IPS-15b (cell line): ENCODE measurements around the gene IRS2.

Experiments
- H3K27me3 ChIP-seq: one replicate; pipeline ENCODE4 v1.6.1; 2013; ENCODE audit warnings: low read length; ENCODE audit not compliant: control insufficient read depth, insufficient read depth
- H3K36me3 ChIP-seq: one replicate; pipeline ENCODE4 v1.6.1; 2013; ENCODE audit warnings: low read length; ENCODE audit not compliant: control insufficient read depth, insufficient read depth
- H3K4me1 ChIP-seq: one replicate; pipeline ENCODE4 v1.6.1; 2013; ENCODE audit warnings: mild to moderate bottlenecking, low read length; ENCODE audit not compliant: control insufficient read depth, insufficient read depth
- H3K4me3 ChIP-seq: one replicate; pipeline ENCODE4 v1.5.1; 2013; ENCODE audit warnings: low read depth, low read length
- H3K9ac ChIP-seq: one replicate; pipeline ENCODE4 v1.6.1; 2013; ENCODE audit warnings: low read depth, mild to moderate bottlenecking, low read length
- H3K9me3 ChIP-seq: one replicate; pipeline ENCODE4 v1.6.1; 2013; ENCODE audit warnings: mild to moderate bottlenecking, low read length; ENCODE audit not compliant: control insufficient read depth, insufficient read depth

The IRS2 gene

DNA sequence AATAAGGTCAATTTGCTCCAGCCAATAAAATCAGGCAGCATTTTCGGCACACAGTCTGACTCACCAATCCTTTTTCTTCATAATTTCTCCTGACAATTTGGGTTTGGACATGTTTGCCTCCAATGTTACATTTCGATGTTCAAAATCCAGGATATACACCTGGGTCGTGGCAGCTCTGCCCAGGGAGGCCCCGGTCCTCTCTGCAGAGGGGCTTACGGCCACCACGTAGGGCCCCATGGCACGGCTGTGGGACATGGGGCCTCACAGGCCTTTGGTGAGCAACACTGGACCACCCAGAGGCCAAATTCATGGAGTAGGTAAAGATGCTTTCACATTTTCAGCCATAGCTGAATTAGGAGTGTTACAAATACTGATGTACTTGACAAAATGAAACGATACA is 25.4 kb downstream of the IRS2 start:
- no peaks in the 10 kb centered on the region for H3K36me3 ChIP-seq
- no peaks in the 10 kb centered on the region for H3K27me3 ChIP-seq
- no peak overlapping the region for H3K4me3 ChIP-seq
- H3K9ac ChIP-seq, result no peak overlapping the region
- H3K9me3 ChIP-seq, result no peaks in the 10 kb centered on the region
- peaks cover 4% of the 10 kb centered on the region for H3K4me1 ChIP-seq

DNA sequence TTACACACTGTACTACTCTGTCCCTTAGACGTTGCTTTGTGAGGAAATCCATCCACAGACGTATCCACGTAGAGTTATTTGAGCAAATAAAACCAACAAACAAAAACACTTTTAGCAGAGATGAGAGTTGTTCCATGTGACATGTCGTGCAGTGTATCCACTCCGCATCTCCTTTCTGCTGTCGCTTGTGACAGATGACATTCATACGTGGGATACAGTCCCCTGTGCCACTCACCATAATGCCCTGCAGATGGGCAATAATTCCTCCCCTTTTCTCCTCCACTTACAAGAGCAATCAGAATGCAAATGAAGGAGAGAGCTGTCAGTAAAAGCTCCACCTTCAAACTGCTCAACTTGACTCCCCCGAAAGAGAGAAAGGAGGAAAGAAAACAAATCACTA is 26.0 kb downstream of the IRS2 start:
- H3K36me3 ChIP-seq, result no peaks in the 10 kb centered on the region
- no peaks in the 10 kb centered on the region for H3K27me3 ChIP-seq

DNA sequence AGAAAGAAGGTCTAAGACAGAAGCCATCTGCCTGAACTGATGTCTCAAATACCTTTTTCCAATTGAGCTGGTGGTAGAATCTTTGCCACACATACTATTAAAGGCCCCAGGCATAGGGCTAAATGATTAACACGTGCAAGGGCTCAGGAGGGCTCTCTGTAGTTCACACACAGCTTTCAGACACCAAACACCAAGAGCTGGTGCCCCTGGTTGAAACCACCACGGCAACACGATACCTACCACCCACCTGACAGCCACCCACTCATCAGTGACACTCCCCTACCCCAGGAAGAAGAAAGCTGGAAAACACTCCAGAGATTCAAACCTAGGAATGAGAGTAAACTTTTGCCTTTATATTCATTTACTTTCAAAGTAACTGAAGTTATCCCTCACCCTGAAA is 26.8 kb downstream of the IRS2 start:
- Histone ChIP-seq H3K4me1 (peaks cover 4% of the 10 kb centered on the region), H3K4me3 (no peak overlapping the region), H3K9me3 (no peaks in the 10 kb centered on the region), H3K27me3 (no peaks in the 10 kb centered on the region), H3K36me3 (no peaks in the 10 kb centered on the region), H3K9ac (no peak overlapping the region)

More for the DNA sequence above, 26.0 kb downstream of the IRS2 start:
- no peaks in the 10 kb centered on the region for H3K9me3 ChIP-seq
- H3K4me3 ChIP-seq, result no peak overlapping the region
- H3K9ac ChIP-seq, result no peak overlapping the region
- H3K4me1 ChIP-seq, result peaks cover 4% of the 10 kb centered on the region

DNA sequence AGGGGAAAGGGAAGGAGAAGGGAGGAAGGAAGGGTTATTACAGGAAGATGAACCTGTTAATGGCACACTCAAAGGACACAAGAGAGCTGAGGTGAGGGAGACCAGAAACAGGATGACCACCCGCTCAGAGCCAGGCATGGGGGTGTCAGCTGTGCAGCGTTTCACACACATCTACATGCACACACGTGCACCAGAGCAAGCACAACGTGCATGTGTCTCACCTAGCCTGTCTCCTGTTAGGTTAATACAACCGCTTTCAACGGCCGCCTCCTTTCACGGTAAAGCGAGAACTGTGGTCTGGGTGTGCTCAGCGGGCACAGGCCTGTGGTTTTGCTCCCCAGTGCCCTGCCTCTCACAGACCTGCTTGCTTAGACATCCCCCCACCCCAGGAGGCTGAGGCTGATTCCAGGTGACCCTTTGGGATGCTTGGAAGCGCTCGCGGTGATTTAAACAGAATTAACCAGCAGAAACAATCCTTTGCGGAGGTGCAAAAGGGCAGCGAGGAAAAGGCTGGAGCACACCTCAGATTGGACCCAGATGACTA is 27.4 kb downstream of the IRS2 start:
- Histone ChIP-seq H3K4me1 (peaks cover 4% of the 10 kb centered on the region), H3K27me3 (no peaks in the 10 kb centered on the region), H3K9me3 (no peaks in the 10 kb centered on the region), H3K9ac (no peak overlapping the region), H3K36me3 (no peaks in the 10 kb centered on the region), H3K4me3 (no peak overlapping the region)

DNA sequence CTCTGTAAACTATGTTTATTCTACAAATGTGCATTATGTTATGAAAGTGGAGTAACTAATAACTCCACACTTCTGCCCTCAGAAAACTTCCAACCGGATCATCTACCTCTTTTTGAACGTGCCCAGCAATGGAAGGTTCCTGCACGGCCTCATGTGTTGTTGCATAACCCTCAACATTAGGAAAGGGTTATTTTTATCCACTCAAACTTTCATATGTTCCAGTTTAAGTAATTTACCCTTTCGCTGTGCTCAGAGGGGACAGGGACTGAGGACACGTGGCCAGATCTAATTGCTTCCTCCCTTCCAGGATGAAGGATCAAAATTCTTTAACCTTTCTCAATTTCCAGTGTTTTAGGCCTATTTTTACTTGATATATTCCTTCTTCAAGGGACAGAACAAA is 29.6 kb downstream of the IRS2 start:
- Histone ChIP-seq H3K4me1 (peaks cover 4% of the 10 kb centered on the region), H3K9ac (no peak overlapping the region), H3K4me3 (no peak overlapping the region), H3K27me3 (no peaks in the 10 kb centered on the region), H3K9me3 (no peaks in the 10 kb centered on the region), H3K36me3 (no peaks in the 10 kb centered on the region)

DNA sequence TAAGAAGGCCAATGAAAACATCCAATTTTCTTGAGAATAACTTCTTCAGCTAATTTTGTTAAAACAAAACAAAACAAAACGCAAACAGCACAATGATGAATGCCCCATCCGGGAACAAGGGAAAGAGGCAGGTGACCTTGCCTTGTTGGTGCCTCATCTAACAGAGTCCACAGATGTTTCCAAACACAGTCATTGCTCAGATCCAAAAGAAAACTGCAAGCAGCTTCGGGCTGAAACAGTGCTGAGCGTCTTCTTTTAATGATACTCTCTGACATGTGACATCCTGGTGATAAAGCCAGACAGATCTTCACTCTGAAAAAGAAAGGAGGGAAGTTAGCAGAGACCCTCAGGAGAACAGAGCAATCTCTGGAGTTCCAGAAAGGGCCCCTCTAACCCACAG is 30.4 kb downstream of the IRS2 start:
- Histone ChIP-seq H3K36me3 (no peaks in the 10 kb centered on the region), H3K27me3 (no peaks in the 10 kb centered on the region), H3K4me3 (no peak overlapping the region), H3K9me3 (no peaks in the 10 kb centered on the region), H3K4me1 (peaks cover 4% of the 10 kb centered on the region), H3K9ac (no peak overlapping the region)

DNA sequence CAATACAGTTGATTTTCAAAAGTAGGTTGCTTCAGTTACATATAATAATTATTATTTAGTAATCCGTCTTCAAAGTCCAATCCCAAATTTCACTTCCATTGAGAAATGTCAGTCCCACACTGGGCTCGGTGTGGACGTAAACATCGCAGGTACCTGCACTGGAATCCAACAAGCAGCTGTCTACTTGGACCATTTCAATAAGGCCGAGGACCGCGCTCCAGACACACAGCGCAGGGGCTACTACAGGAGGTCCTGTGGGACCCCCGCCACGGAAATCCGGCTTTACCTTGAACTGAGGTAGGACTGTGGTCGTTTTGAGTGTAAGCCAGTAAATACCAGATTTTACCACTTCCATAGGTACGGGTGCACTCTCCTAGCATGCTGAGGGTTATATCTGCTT is 30.8 kb downstream of the IRS2 start:
- Histone ChIP-seq H3K36me3 (no peaks in the 10 kb centered on the region), H3K27me3 (no peaks in the 10 kb centered on the region), H3K9me3 (no peaks in the 10 kb centered on the region), H3K9ac (no peak overlapping the region), H3K4me1 (peaks cover 2% of the 10 kb centered on the region), H3K4me3 (no peak overlapping the region)

DNA sequence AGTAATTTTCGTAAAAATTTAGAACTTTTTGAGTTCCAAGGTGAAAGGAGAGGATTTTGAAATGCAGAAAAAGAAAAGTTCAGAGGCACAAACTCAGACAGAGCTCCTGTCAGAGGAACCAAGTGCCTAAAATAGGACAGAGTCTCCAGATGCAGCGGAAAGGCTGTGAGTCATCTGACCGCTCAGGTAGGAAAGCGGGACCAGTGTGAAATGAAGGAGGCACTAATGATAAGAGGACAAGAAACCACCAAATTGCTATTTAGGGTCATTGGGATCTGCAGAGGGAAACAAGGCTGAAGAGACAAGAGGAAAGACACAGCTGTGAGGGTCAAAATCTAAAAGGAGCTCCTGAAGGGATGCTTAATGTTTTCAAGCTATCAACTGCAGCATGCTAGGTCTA is 34.9 kb downstream of the IRS2 start:
- H3K4me3 ChIP-seq, result no peak overlapping the region
- H3K9ac ChIP-seq, result no peak overlapping the region
- H3K4me1 ChIP-seq, result no peaks in the 10 kb centered on the region
- no peaks in the 10 kb centered on the region for H3K9me3 ChIP-seq
- no peaks in the 10 kb centered on the region for H3K36me3 ChIP-seq
- H3K27me3 ChIP-seq, result no peaks in the 10 kb centered on the region

DNA sequence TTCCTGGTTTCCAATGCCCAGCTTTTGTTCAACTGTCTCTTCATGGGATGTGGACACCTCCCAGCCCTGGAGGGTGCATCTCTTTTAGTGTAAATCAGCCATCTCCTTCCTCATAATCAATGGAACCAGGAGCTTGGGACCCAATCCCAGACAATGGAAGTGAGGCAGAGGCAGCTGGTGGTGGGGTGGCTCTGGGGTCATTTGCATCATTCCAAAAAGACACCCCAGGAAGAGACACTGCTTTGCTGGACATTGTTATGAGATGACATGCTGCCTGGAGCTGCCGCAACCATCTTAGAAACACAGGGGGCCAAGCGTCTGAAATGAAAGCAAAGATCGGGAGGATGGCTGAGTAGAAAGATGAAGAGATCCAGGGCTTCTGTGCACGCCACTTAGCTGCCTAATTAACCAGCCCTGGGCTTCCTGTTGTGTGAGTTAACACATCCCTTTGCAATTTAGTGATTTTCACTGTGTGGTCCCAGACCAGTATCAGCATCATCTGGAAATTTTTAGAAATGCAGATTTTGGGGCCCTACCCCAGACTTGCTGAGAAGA is 36.1 kb downstream of the IRS2 start:
- no peaks in the 10 kb centered on the region for H3K4me1 ChIP-seq
- no peak overlapping the region for H3K9ac ChIP-seq
- no peak overlapping the region for H3K4me3 ChIP-seq
- no peaks in the 10 kb centered on the region for H3K36me3 ChIP-seq
- no peaks in the 10 kb centered on the region for H3K9me3 ChIP-seq
- no peaks in the 10 kb centered on the region for H3K27me3 ChIP-seq

DNA sequence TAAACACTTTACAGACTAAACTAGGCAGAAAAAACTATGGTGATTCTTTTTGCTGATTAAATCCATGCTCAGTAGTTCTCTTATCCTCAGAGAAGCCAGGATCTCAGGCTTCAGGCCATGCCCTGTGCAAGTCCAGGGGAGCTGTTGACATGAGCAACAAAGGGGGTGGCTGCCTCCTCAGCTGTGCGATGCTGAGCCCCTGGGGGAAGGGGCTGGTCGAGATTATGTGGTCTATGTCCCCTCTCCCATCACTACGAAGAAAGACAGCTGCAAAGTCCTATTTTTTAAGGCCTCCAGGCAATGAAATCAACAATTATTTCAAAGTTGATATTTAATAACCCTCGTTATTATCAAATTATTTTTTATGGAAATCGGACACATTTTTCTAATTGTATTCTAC is 37.0 kb downstream of the IRS2 start:
- no peaks in the 10 kb centered on the region for H3K4me1 ChIP-seq
- no peak overlapping the region for H3K9ac ChIP-seq
- no peaks in the 10 kb centered on the region for H3K36me3 ChIP-seq
- no peak overlapping the region for H3K4me3 ChIP-seq
- H3K9me3 ChIP-seq, result no peaks in the 10 kb centered on the region
- H3K27me3 ChIP-seq, result no peaks in the 10 kb centered on the region

DNA sequence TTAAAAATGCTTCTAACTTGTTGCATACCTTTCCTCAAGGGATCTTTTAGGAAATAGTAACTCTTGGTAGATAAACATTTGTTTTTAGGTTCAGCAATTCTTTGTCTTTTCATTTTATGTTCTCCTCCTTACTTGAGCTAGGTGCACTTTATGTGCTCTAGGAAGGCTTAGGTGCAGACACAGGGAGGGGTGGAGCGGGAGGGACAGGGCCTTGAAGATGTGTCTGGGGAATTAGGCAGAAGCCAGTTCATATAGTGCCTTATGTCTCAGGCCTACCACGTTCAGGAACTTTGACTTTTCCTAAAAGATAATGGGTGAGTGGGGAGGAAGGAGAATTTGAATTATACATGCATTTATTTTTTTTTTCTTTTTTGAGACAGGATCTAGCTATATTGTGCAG is 37.7 kb downstream of the IRS2 start:
- H3K4me3 ChIP-seq, result no peak overlapping the region
- H3K9ac ChIP-seq, result no peak overlapping the region
- H3K4me1 ChIP-seq, result no peaks in the 10 kb centered on the region
- H3K36me3 ChIP-seq, result no peaks in the 10 kb centered on the region
- no peaks in the 10 kb centered on the region for H3K9me3 ChIP-seq
- H3K27me3 ChIP-seq, result no peaks in the 10 kb centered on the region

DNA sequence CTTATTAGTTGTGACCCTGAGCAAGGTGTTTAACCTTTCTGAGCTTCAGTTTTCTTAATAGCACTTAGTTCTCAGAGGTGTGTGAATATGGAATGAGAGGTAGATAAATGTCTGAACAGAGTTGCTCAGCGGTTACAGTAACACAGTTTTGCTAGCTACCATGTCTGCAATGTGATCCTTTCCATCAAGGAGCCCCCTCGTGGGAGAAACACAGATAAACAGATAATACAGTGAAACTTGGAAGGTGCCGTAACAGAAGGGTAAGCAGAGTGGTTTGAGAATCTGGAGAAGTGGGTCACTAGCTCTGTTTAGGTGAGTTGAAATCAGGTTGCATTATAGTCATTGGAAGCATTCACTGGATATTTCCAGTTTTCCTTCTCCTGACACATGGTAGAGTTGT is 38.9 kb downstream of the IRS2 start:
- H3K9ac ChIP-seq, result no peak overlapping the region
- H3K27me3 ChIP-seq, result no peaks in the 10 kb centered on the region
- no peak overlapping the region for H3K4me3 ChIP-seq
- no peaks in the 10 kb centered on the region for H3K36me3 ChIP-seq
- H3K9me3 ChIP-seq, result no peaks in the 10 kb centered on the region
- H3K4me1 ChIP-seq, result no peaks in the 10 kb centered on the region
